ENCODE data around the gene STT3B.

STT3B gene

DNA sequence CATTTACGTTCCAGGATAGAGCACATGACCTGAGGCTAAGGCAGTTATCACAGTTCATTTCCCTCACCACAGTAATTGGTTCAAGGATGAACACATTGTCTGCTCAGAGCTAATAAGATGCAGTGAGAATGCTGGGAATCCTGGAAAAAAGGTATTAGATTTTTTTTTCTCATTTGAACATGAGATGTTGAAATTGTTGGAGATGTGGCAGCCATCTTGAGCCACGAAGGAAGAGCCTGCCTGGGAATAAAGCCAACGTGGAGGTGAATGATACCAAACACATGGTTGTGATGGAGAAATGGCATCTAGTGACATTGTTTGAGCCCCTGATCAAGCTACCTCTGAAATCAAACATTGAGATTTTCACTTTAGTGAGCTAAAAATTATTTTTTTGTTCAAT lies 16.0 kb upstream of the STT3B start:
- no peaks in the 10 kb centered on the region for H3K27me3 ChIP-seq (ENCODE audit: control insufficient read depth in 1 of 2, insufficient read depth in 1 of 2, low read length in 2 of 2)
- no peak overlapping the region for H3K9ac ChIP-seq (ENCODE audit: low read length)
- 82% methylated on average over 2 of the region's 3 CpGs for WGBS
- no peak overlapping the region for H3K14ac ChIP-seq (ENCODE audit: low read length in 2 of 2)
- H2BK120ac ChIP-seq (ENCODE audit: low read depth, low read length): no peak overlapping the region
- H3K79me1 ChIP-seq (replicated peaks; ENCODE audit: low read length, poor library complexity, severe bottlenecking): no peaks in the 10 kb centered on the region
- H3K4me3 ChIP-seq (ENCODE audit: insufficient read depth in 1 of 2, low read depth in 1 of 2, low read length in 2 of 2): no peak overlapping the region
- DNase-seq: no peak
- H3K27ac ChIP-seq (ENCODE audit: low read length, poor library complexity, severe bottlenecking): no peak overlapping the region
- no peak overlapping the region for H2AFZ ChIP-seq (ENCODE audit: low read depth, low read length)
- no peak overlapping the region for H4K91ac ChIP-seq (ENCODE audit: low read length)
- no peaks in the 10 kb centered on the region for H3K9me3 ChIP-seq (ENCODE audit: control insufficient read depth, low read length)
- no peak overlapping the region for H4K8ac ChIP-seq (ENCODE audit: low read length)
- H3K18ac ChIP-seq (ENCODE audit: low read depth in 1 of 2, low read length in 2 of 2): no peak overlapping the region
- no peak overlapping the region for H2BK15ac ChIP-seq (ENCODE audit: low read depth, poor library complexity, severe bottlenecking)
- no peak overlapping the region for H3K4me2 ChIP-seq (ENCODE audit: low read length, poor library complexity, severe bottlenecking)
- no peak overlapping the region for H2BK5ac ChIP-seq (ENCODE audit: low read depth, low read length, poor library complexity, severe bottlenecking)
- no peaks in the 10 kb centered on the region for H3K4me1 ChIP-seq (ENCODE audit: control insufficient read depth, insufficient read depth, low read depth, low read length)
- no peak overlapping the region for H2BK12ac ChIP-seq (ENCODE audit: low read length in 2 of 2)
- H2AK5ac ChIP-seq (ENCODE audit: low read length, severe bottlenecking): no peak overlapping the region
- H3K4ac ChIP-seq (ENCODE audit: low read depth in 1 of 2, low read length in 2 of 2): no peak overlapping the region
- no peak overlapping the region for H3K23ac ChIP-seq (ENCODE audit: low read length in 2 of 2)
- no peaks in the 10 kb centered on the region for H3K36me3 ChIP-seq (ENCODE audit: control insufficient read depth in 1 of 2, insufficient read depth in 2 of 2, low read depth in 1 of 2, low read length in 2 of 2)

DNA sequence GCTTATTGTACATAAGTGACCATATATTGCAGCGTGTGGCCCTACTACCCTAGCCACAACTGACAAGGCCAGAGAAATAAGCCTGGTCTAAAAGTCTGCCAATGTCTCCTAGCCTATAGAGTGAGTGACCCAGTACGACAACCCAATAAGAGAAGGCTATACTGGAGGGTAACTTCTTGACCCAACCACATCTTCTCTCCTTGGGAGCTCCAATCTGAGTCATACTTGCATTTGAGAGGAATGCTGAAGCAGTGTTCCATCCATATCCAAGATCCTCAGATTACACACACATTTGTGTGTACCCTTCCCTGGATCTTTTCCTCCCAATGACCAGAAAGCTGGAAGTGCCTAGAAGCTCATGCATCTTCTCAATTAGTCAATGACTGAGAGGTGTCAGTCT lies 11.3 kb upstream of the STT3B start:
- no peaks in the 10 kb centered on the region for H3K4me1 ChIP-seq (ENCODE audit: control insufficient read depth, insufficient read depth, low read depth, low read length)
- no peak overlapping the region for H3K4me2 ChIP-seq (ENCODE audit: low read length, poor library complexity, severe bottlenecking)
- H3K18ac ChIP-seq (ENCODE audit: low read depth in 1 of 2, low read length in 2 of 2): no peak overlapping the region
- H2BK5ac ChIP-seq (ENCODE audit: low read depth, low read length, poor library complexity, severe bottlenecking): no peak overlapping the region
- no peaks in the 10 kb centered on the region for H3K27me3 ChIP-seq (ENCODE audit: control insufficient read depth in 1 of 2, insufficient read depth in 1 of 2, low read length in 2 of 2)
- H3K36me3 ChIP-seq (ENCODE audit: control insufficient read depth in 1 of 2, insufficient read depth in 2 of 2, low read depth in 1 of 2, low read length in 2 of 2): no peaks in the 10 kb centered on the region
- no peak overlapping the region for H3K9ac ChIP-seq (ENCODE audit: low read length)
- H3K9me3 ChIP-seq (ENCODE audit: control insufficient read depth, low read length): no peaks in the 10 kb centered on the region
- H2AK5ac ChIP-seq (ENCODE audit: low read length, severe bottlenecking): no peak overlapping the region
- H3K14ac ChIP-seq (ENCODE audit: low read length in 2 of 2): no peak overlapping the region
- no peak overlapping the region for H4K91ac ChIP-seq (ENCODE audit: low read length)
- no peak overlapping the region for H2AFZ ChIP-seq (ENCODE audit: low read depth, low read length)
- H3K27ac ChIP-seq (ENCODE audit: low read length, poor library complexity, severe bottlenecking): no peak overlapping the region
- no peak overlapping the region for H2BK12ac ChIP-seq (ENCODE audit: low read length in 2 of 2)
- no peak overlapping the region for H3K23ac ChIP-seq (ENCODE audit: low read length in 2 of 2)
- H3K79me1 ChIP-seq (replicated peaks; ENCODE audit: low read length, poor library complexity, severe bottlenecking): no peaks in the 10 kb centered on the region
- H3K4me3 ChIP-seq (ENCODE audit: insufficient read depth in 1 of 2, low read depth in 1 of 2, low read length in 2 of 2): no peak overlapping the region
- no peak overlapping the region for H2BK120ac ChIP-seq (ENCODE audit: low read depth, low read length)
- WGBS: 95% methylated on average over 2 of the region's 2 CpGs
- no peak overlapping the region for H2BK15ac ChIP-seq (ENCODE audit: low read depth, poor library complexity, severe bottlenecking)
- no peak overlapping the region for H4K8ac ChIP-seq (ENCODE audit: low read length)
- DNase-seq: no peak
- H3K4ac ChIP-seq (ENCODE audit: low read depth in 1 of 2, low read length in 2 of 2): no peak overlapping the region

DNA sequence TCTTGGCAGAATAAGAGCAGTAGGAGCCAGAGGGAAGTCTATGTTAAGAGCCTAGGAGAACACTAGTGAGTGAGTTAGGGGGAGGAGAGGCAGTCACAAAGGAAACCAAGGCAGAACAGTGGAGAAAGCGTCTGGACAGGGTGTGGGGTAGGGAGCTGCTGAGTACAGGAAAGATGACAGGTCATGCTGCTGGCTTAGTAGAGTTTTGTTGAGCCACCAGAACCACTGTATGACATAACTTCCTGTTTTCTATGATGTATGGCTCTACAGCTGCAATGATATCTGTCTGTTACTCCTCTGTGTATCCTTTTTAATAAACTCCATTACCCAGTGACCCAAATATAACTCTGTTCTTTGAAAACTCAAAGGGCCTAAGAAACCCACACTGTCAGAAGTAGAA lies 10.6 kb upstream of the STT3B start:
- Histone ChIP-seq H3K4me3 (ENCODE audit: insufficient read depth in 1 of 2, low read depth in 1 of 2, low read length in 2 of 2) (no peak overlapping the region), H3K23ac (ENCODE audit: low read length in 2 of 2) (no peak overlapping the region), H3K9ac (ENCODE audit: low read length) (no peak overlapping the region), H2BK5ac (ENCODE audit: low read depth, low read length, poor library complexity, severe bottlenecking) (no peak overlapping the region), H3K4ac (ENCODE audit: low read depth in 1 of 2, low read length in 2 of 2) (no peak overlapping the region), H2AFZ (ENCODE audit: low read depth, low read length) (no peak overlapping the region), H2BK12ac (ENCODE audit: low read length in 2 of 2) (no peak overlapping the region), H3K79me1 (replicated peaks; ENCODE audit: low read length, poor library complexity, severe bottlenecking) (no peaks in the 10 kb centered on the region), H3K4me2 (ENCODE audit: low read length, poor library complexity, severe bottlenecking) (no peak overlapping the region), H2AK5ac (ENCODE audit: low read length, severe bottlenecking) (no peak overlapping the region), H4K91ac (ENCODE audit: low read length) (no peak overlapping the region), H2BK15ac (ENCODE audit: low read depth, poor library complexity, severe bottlenecking) (no peak overlapping the region), H3K36me3 (ENCODE audit: control insufficient read depth in 1 of 2, insufficient read depth in 2 of 2, low read depth in 1 of 2, low read length in 2 of 2) (no peaks in the 10 kb centered on the region), H3K27me3 (ENCODE audit: control insufficient read depth in 1 of 2, insufficient read depth in 1 of 2, low read length in 2 of 2) (no peaks in the 10 kb centered on the region), H3K27ac (ENCODE audit: low read length, poor library complexity, severe bottlenecking) (no peak overlapping the region), H3K14ac (ENCODE audit: low read length in 2 of 2) (no peak overlapping the region), H3K4me1 (ENCODE audit: control insufficient read depth, insufficient read depth, low read depth, low read length) (no peaks in the 10 kb centered on the region), H2BK120ac (ENCODE audit: low read depth, low read length) (no peak overlapping the region), H4K8ac (ENCODE audit: low read length) (no peak overlapping the region), H3K18ac (ENCODE audit: low read depth in 1 of 2, low read length in 2 of 2) (no peak overlapping the region), H3K9me3 (ENCODE audit: control insufficient read depth, low read length) (no peaks in the 10 kb centered on the region)
- DNase-seq: no peak
- WGBS: 50% methylated on average over 1 of the region's 1 CpG

DNA sequence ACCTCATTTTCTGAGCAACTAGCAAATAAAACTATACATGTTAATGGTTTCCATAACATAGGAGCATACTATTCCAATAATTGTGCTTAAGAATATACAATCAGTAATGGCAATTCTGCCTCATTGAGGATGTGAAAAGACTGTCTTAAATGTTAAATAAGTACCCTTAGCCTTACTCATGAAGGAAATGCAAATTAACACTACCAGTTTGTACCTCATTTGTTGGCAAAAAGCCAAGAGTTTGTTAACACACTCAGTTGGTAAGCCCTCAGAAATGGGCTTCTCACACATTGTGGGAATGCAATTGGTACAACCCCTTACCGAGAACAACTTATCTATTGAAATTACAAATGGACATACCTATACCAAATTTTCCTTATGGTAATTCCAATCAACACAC lies 9.2 kb upstream of the STT3B start:
- no peak overlapping the region for H2AK5ac ChIP-seq (ENCODE audit: low read length, severe bottlenecking)
- H3K27ac ChIP-seq (ENCODE audit: low read length, poor library complexity, severe bottlenecking): no peak overlapping the region
- 100% methylated on average over 1 of the region's 1 CpG for WGBS
- H3K23ac ChIP-seq (ENCODE audit: low read length in 2 of 2): no peak overlapping the region
- H3K9me3 ChIP-seq (ENCODE audit: control insufficient read depth, low read length): no peaks in the 10 kb centered on the region
- H3K14ac ChIP-seq (ENCODE audit: low read length in 2 of 2): no peak overlapping the region
- no peak overlapping the region for H2BK5ac ChIP-seq (ENCODE audit: low read depth, low read length, poor library complexity, severe bottlenecking)
- H2BK12ac ChIP-seq (ENCODE audit: low read length in 2 of 2): no peak overlapping the region
- H3K4me3 ChIP-seq (ENCODE audit: insufficient read depth in 1 of 2, low read depth in 1 of 2, low read length in 2 of 2): no peak overlapping the region
- H3K18ac ChIP-seq (ENCODE audit: low read depth in 1 of 2, low read length in 2 of 2): no peak overlapping the region
- H2AFZ ChIP-seq (ENCODE audit: low read depth, low read length): no peak overlapping the region
- no peaks in the 10 kb centered on the region for H3K4me1 ChIP-seq (ENCODE audit: control insufficient read depth, insufficient read depth, low read depth, low read length)
- no peak overlapping the region for H3K4ac ChIP-seq (ENCODE audit: low read depth in 1 of 2, low read length in 2 of 2)
- H4K91ac ChIP-seq (ENCODE audit: low read length): no peak overlapping the region
- no peak overlapping the region for H3K9ac ChIP-seq (ENCODE audit: low read length)
- no peak overlapping the region for H4K8ac ChIP-seq (ENCODE audit: low read length)
- H3K79me1 ChIP-seq (replicated peaks; ENCODE audit: low read length, poor library complexity, severe bottlenecking): no peaks in the 10 kb centered on the region
- H3K27me3 ChIP-seq (ENCODE audit: control insufficient read depth in 1 of 2, insufficient read depth in 1 of 2, low read length in 2 of 2): peaks cover 0 to 6% of the 10 kb centered on the region in 2 experiments
- no peak overlapping the region for H2BK15ac ChIP-seq (ENCODE audit: low read depth, poor library complexity, severe bottlenecking)
- DNase-seq: no peak
- no peaks in the 10 kb centered on the region for H3K36me3 ChIP-seq (ENCODE audit: control insufficient read depth in 1 of 2, insufficient read depth in 2 of 2, low read depth in 1 of 2, low read length in 2 of 2)
- H2BK120ac ChIP-seq (ENCODE audit: low read depth, low read length): no peak overlapping the region
- no peak overlapping the region for H3K4me2 ChIP-seq (ENCODE audit: low read length, poor library complexity, severe bottlenecking)

Measured in mesenchymal stem cell (in vitro differentiated cells and primary cell).